Measurements from ENCODE around the gene CHCHD3.

GRCh38 chr7:133064082-133064820, 17.6 kb downstream of the CHCHD3 start:
- TF ChIP-seq POLR2A (IDR thresholded peaks at IDR 0.05; ENCODE audit: low read depth, low read length) (no peak), TAF1 (IDR thresholded peaks at IDR 0.05; ENCODE audit: low read depth, low read length) (no peak), PAX5 (IDR thresholded peaks at IDR 0.05; ENCODE audit: insufficient read depth, low read length, severe bottlenecking) (no peak), POLR2AphosphoS5 (IDR thresholded peaks at IDR 0.05; ENCODE audit: low read depth, low read length) (no peak)
